Raji (cell line): ENCODE results near the gene MRPL55.

ENCODE experiments used
- POLR2A ChIP-seq: IDR thresholded peaks from 2 replicates; pipeline ENCODE4 v1.6.1; 2011; ENCODE audit warnings: low read depth, low read length, control low read depth; ENCODE audit not compliant: insufficient read depth

The MRPL55 gene

DNA sequence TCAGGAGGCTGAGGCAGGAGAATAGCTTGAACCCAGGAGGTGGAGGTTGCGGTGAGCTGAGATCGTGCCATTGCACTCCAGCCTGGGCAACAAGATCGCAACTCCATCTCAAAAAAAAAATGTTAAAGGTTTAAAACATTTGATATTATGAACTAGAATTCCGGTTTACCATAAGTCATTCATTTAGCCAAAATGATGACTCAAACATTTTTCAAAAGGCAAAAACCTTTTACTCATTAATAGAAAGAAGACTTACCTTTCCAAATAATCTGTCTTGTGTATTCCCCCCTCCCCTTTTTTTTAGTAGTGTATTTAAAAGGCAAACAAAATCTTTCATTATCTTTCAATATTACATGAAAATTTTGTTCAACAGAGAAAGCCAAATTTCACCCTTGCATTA lies 8.2 kb upstream of the MRPL55 start:
- no peak for TF ChIP-seq POLR2A

DNA sequence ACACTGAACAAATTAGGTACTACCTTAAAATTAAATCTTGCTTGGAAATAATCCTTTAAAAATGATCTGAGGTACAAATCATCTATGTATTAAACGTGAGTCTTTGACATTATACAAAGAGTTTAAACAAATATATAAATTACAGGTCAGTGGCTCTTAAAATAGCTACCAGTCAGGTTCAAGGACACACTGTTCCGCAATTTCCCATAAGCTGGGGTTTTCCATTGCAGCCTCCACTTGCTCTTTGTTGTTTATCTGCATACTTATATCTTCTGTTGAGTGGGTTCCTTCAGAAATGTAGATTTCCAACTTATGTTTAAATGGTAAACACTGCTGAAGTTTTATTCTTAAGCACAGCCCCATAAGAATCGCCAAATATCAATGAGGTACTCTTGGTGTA lies 5.7 kb upstream of the MRPL55 start:
- TF ChIP-seq POLR2A, result no peak

GRCh38 chr1:228112617-228113016 lies 3.5 kb upstream of the MRPL55 start:
- TF ChIP-seq POLR2A, result no peak

GRCh38 chr1:228112167-228112566 lies 3.1 kb upstream of the MRPL55 start:
- TF ChIP-seq POLR2A, result no peak

- no peak for TF ChIP-seq POLR2A
Observed at GRCh38 chr1:228110556-228110955, 1.5 kb upstream of the MRPL55 start.

DNA sequence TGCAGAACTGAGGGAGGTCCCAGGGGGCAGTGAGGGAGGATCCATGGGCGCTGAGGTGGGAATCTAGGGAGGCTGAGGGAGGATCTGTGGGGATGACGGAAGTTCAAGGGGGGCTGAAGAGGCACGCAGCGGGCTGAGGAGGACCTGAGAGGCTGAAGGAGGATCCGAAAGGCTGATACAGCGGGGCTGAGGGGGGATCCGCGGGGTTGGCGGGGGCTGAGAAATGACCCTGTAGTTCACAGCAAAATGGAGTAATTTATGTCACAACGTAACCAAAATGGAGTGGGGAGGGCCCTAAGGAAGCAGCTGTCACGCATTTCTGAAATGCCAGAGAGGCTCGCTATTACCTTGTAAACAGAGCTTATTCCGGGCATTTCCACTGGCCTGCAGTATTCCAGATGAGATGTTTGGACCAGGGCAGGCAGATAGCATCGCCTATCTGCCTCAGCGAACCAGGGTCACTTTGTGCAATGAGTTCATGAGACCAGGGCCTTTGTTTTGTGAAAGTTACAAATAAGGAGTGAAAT lies 926 bp upstream of the MRPL55 start:
- no peak for TF ChIP-seq POLR2A

- no peak for TF ChIP-seq POLR2A
Observed at GRCh38 chr1:228108742-228109072, 392 bp downstream of the MRPL55 start.

GRCh38 chr1:228108055-228108690 lies 926 bp downstream of the MRPL55 start:
- no peak for TF ChIP-seq POLR2A

GRCh38 chr1:228107636-228108035 lies 1.5 kb downstream of the MRPL55 start:
- TF ChIP-seq POLR2A, result no peak

GRCh38 chr1:228106800-228107054 lies 2.4 kb downstream of the MRPL55 start:
- no peak for TF ChIP-seq POLR2A

- TF ChIP-seq POLR2A, result no peak
Observed at GRCh38 chr1:228105996-228106799, 2.9 kb downstream of the MRPL55 start.

DNA sequence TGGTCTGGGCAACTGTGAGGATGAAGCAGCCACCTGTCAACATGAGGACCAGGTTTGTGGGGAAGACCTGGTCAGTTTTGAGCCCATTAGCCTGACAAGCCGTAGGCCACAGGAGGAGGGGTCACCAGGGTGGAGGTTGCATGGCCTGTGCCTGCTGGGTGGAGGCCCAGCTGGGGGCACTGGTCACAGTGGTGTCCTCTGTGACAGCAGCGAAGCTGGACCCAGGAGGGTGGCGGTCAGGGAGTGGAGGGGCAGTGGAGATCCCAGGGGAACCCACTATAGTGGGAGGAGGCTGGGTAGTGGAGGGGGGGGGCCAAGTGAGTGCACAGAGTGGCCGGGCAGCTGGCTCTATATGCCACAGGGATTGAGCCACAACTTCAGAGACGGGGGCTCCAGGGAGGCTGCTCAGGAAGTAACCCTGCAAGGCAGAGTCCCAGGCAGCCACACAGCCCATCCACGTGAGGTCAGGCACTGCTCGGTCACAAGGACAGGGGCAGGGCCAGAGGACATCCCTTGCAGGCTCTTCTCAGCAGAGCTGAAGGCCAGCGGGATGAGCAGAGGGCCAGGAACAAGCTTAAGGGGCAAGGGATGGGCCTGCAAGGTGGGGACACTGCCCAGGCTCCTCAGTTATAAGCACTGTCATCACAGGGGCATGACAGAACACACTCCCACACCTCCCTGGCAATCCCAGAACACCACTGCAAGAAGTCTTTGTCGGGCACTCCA lies 3.7 kb downstream of the MRPL55 start:
- no peak for TF ChIP-seq POLR2A

DNA sequence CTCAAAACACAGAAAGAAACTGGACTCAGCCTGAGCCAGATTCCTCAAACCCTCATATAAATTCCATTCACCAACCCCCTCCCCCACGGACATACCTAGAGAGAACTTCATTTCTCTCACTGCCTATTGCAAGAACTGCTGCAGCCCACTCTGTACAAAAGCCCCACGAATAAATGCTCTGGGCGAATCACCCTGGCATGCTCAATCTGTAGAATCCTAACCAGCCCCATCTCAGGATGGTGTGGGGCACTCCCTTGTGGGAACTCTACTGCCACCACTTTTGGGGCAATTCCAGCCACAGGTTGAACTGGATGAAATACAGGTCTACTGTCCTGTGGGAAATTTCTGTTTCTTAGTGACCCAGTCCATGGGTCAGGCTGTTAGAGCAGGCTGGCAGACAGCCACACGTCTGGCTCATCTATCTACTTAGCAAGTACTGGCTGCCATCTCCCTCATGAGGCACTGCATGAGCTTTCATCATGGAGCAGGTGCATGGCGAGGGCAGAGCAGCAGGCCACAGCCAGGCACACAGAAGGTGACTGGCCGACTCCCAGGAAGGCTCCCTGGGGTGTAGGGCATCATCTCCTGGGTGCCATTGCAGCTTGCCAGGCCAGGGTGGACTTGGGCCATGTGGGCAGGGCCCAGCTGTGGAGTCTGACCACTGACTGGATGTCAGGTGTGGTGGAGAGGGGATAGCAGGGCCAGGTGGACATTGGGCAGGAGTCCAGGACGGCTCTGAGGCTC lies 4.4 kb downstream of the MRPL55 start:
- TF ChIP-seq POLR2A, result 0 out of 2 replicates have a peak, but pooled peaks have one; percentile 27

- TF ChIP-seq POLR2A, result peak; percentile 84
Observed at GRCh38 chr1:228102791-228103620, 6.1 kb downstream of the MRPL55 start, which contains the start of gene C1orf35. C1orf35 (minus strand) TSS chr1:228103325; CDS start chr1:228103227, 98 bp downstream.
